ENCODE results near the gene TJP1. TPM values are rescaled to one million over a fixed set of nuclear protein-coding genes. Genes with fewer than 3 reads are reported as not detected.

Gene TJP1
- total RNA-seq, 4 donors from 2014 or later: 74.1 to 91.0 (median 81.0) TPM

DNA sequence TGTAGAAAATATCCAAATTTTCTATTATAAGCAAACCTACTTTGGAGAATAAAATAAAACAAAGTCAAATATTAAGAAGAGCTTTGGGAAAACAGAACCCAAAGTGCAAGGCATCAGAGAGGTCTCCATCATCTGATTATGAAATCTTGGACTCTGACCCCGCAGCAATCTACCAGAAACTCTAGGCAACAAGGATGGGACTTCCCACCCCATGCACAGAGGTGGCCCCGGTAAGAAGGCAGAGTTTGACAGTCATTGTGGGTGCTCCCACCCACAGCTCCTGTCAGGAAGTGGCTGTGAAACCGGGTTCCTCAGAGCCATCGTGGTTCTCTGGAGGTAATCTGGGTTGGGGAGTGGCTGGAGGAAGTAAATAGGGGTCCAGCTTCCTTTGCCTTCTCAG lies 37.0 kb upstream of the TJP1 start:
- Histone ChIP-seq H3K4me3 (no peak overlapping the region), H3K27ac (no peak overlapping the region), H3K9me3 (no peaks in the 10 kb centered on the region), H3K36me3 (no peaks in the 10 kb centered on the region), H3K4me1 (no peaks in the 10 kb centered on the region), H3K27me3 (no peaks in the 10 kb centered on the region)
- no peak for TF ChIP-seq POLR2A (IDR thresholded peaks at IDR 0.05)
- no peak for TF ChIP-seq POLR2AphosphoS5 (IDR thresholded peaks at IDR 0.05)
- no peak for TF ChIP-seq EP300 (IDR thresholded peaks at IDR 0.05)
- TF ChIP-seq, protein P1, sequence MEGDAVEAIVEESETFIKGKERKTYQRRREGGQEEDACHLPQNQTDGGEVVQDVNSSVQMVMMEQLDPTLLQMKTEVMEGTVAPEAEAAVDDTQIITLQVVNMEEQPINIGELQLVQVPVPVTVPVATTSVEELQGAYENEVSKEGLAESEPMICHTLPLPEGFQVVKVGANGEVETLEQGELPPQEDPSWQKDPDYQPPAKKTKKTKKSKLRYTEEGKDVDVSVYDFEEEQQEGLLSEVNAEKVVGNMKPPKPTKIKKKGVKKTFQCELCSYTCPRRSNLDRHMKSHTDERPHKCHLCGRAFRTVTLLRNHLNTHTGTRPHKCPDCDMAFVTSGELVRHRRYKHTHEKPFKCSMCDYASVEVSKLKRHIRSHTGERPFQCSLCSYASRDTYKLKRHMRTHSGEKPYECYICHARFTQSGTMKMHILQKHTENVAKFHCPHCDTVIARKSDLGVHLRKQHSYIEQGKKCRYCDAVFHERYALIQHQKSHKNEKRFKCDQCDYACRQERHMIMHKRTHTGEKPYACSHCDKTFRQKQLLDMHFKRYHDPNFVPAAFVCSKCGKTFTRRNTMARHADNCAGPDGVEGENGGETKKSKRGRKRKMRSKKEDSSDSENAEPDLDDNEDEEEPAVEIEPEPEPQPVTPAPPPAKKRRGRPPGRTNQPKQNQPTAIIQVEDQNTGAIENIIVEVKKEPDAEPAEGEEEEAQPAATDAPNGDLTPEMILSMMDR (IDR thresholded peaks at IDR 0.05): no peak
- no peak for DNase-seq (ENCODE audit: low spot score in 2 of 2)
- WGBS: 65% methylated on average over 4 of the region's 4 CpGs

DNA sequence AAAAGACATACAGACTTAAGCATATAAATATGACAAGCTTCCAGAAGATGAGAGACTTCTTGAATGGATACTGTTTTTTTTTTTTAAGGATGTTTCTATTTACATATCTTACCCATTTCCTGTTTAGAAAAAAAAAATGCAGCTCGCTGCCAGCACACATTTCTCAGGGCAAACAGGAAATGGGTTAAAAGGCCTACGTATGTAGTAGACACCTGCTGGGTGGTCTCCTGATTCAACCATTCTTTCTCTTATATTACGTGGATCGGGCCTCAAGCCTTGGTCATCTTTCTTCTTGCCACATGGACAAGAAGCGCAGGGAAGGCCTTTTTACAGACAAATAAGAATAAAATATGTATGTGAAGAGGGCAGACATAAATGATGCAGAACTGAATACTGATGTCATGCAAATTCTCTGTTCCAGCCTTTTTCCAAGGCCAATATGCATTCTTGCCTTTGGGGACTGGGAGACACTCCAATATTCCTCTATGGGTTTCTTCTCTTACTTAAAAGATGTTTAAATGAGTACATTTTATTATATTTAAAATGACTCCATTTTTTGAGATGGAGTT lies 35.0 kb upstream of the TJP1 start:
- WGBS: 64% methylated on average over 5 of the region's 5 CpGs
- Histone ChIP-seq H3K36me3 (no peaks in the 10 kb centered on the region), H3K4me1 (no peaks in the 10 kb centered on the region), H3K9me3 (no peaks in the 10 kb centered on the region), H3K4me3 (no peak overlapping the region), H3K27me3 (no peaks in the 10 kb centered on the region), H3K27ac (no peak overlapping the region)
- TF ChIP-seq, protein P1 (IDR thresholded peaks at IDR 0.05): no peak
- TF ChIP-seq POLR2AphosphoS5 (IDR thresholded peaks at IDR 0.05) (no peak), POLR2A (IDR thresholded peaks at IDR 0.05) (no peak), EP300 (IDR thresholded peaks at IDR 0.05) (no peak)
- no peak for DNase-seq (ENCODE audit: low spot score in 2 of 2)

DNA sequence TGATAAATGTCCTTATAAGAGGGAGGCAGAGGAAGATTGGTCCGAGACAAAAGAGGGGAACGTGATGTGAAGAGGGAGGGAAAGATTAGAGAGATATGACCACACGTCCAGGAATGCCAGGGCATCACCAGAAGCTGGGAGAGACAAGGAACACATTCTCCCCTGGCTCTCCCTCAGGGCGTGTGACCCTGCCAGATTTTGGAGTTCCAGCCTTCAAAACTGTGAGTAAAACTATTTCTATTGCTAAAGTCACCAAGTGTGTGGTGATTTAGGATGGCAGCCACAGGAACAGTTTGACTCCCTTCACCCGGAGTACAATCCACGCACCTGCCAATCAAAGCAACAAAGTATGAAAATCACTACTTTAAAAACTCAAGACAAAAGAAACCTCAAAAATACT lies 32.1 kb upstream of the TJP1 start:
- DNase-seq (ENCODE audit: low spot score in 2 of 2): no peak
- Histone ChIP-seq H3K9me3 (no peaks in the 10 kb centered on the region), H3K27me3 (no peaks in the 10 kb centered on the region), H3K36me3 (no peaks in the 10 kb centered on the region), H3K27ac (no peak overlapping the region), H3K4me3 (no peak overlapping the region), H3K4me1 (no peaks in the 10 kb centered on the region)
- WGBS: 53% methylated on average over 6 of the region's 6 CpGs
- TF ChIP-seq POLR2AphosphoS5 (IDR thresholded peaks at IDR 0.05): no peak
- no peak for TF ChIP-seq POLR2A (IDR thresholded peaks at IDR 0.05)
- TF ChIP-seq, protein P1 (IDR thresholded peaks at IDR 0.05): no peak
- TF ChIP-seq EP300 (IDR thresholded peaks at IDR 0.05): no peak

DNA sequence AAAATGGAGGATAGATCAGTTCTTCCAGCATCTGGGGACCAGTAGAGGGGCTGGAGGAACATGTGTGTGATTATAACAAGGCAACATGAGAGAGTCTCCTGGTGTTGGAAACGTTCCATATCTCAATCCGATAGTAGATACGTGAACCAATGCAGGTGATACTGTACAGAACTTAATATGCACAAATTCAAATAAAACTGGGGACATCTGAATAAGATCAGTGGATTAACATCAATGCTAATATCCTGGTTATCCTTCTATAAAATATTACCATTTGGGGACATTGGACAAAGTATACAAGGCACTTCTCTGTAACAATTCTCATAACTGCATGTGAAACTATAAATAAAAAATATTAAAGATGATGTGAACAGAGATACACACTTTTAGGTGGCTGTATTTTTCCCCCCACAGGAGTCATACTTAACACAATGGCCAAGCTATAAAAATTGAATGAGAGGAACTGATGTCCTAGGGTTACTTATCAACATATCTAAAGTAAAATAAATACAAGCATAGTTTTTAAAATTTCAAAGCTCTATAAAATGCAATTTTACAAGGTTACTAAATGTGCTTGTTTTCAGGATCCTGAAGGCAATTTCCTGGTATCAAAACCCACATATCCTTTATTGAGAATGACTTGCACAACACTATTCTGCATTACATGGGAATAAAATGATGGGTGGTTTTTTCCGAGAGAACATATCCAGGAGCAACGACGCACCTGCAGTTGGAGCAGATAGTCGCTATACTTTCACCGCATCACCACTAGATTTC lies 31.1 kb upstream of the TJP1 start:
- TF ChIP-seq POLR2AphosphoS5 (IDR thresholded peaks at IDR 0.05): no peak
- TF ChIP-seq, protein P1 (IDR thresholded peaks at IDR 0.05): no peak
- TF ChIP-seq EP300 (IDR thresholded peaks at IDR 0.05): no peak
- TF ChIP-seq POLR2A (IDR thresholded peaks at IDR 0.05): no peak
- no peak overlapping the region for H3K27ac ChIP-seq
- H3K4me1 ChIP-seq: no peaks in the 10 kb centered on the region
- H3K9me3 ChIP-seq: no peaks in the 10 kb centered on the region
- no peak overlapping the region for H3K4me3 ChIP-seq
- no peaks in the 10 kb centered on the region for H3K36me3 ChIP-seq
- DNase-seq (ENCODE audit: low spot score in 2 of 2): no peak
- H3K27me3 ChIP-seq: no peaks in the 10 kb centered on the region
- WGBS: 84% methylated on average over 8 of the region's 8 CpGs

DNA sequence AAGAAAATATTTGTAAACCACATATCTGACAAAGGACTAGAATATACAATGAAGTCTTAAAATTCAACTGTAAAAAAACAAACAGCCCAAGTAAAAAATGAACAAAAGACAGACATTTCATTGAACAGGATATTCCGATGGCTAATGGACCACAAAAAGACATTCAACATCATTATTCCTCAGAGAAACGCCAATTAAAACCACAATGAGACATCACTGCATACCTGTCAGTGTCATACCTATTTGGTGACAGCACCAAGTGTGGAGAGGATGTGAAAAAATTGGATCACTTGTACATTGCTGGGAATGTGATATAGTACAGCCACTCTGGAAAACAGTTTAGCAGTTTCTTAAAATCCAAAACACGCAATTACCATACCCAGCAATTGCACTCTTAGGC lies 29.9 kb upstream of the TJP1 start:
- no peaks in the 10 kb centered on the region for H3K36me3 ChIP-seq
- H3K27me3 ChIP-seq: no peaks in the 10 kb centered on the region
- no peak for DNase-seq (ENCODE audit: low spot score in 2 of 2)
- WGBS: 87% methylated on average over 3 of the region's 3 CpGs
- H3K9me3 ChIP-seq: no peaks in the 10 kb centered on the region
- H3K27ac ChIP-seq: no peak overlapping the region
- H3K4me3 ChIP-seq: no peak overlapping the region
- TF ChIP-seq POLR2A (IDR thresholded peaks at IDR 0.05) (no peak), POLR2AphosphoS5 (IDR thresholded peaks at IDR 0.05) (no peak), EP300 (IDR thresholded peaks at IDR 0.05) (no peak)
- TF ChIP-seq, protein P1 (IDR thresholded peaks at IDR 0.05): no peak
- no peaks in the 10 kb centered on the region for H3K4me1 ChIP-seq

Measured in suprapubic skin (tissue), 4 donors.